WTC11 (cell line): ENCODE measurements around the gene CASKIN2. TPM values are rescaled to one million over a fixed set of nuclear protein-coding genes. Genes with fewer than 3 reads are reported as not detected.
A peak's percentile ranks its signal among the peaks of the same experiment; 100 is the strongest.

Source experiments
- ATAC-seq: fragments of 200-7000 bp; cut with Tn5 transposase; 2 replicates; pipeline ENCODE4 v1.10.0; 2021; ENCODE audit warnings: mild to moderate bottlenecking, moderate library complexity
- CTCF ChIA-PET: fragments of 300-600 bp; sonication (Branson Sonifier 250); formaldehyde crosslinking; loops from one replicate; lab custom pipeline; 2021; ENCODE audit warnings: antibody characterized with exemption; lab: Charles Lee
- POLR2A ChIA-PET: fragments of 350-600 bp; sonication (Branson Sonifier 250); formaldehyde crosslinking; loops from one replicate; lab custom pipeline; 2021; ENCODE audit warnings: antibody characterized with exemption; lab: Charles Lee
- DNase-seq: peaks from one replicate; pipeline ENCODE4 v3.0.0; 2021; ENCODE audit warnings: low spot score
- H3K27ac Mint-ChIP-seq: 2 replicates; pipeline ENCODE4 v1.8.0; 2021; ENCODE audit warnings: mixed read lengths
- H3K27me3 Mint-ChIP-seq: 2 replicates; pipeline ENCODE4 v1.8.0; 2021; ENCODE audit warnings: low read depth, mild to moderate bottlenecking, moderate library complexity, mixed read lengths
- H3K36me3 Mint-ChIP-seq: 2 replicates; pipeline ENCODE4 v1.8.0; 2021; ENCODE audit warnings: mixed read lengths
- H3K4me1 Mint-ChIP-seq: 2 replicates; pipeline ENCODE4 v1.8.0; 2022; ENCODE audit warnings: mixed read lengths
- H3K4me3 Mint-ChIP-seq: 2 replicates; pipeline ENCODE4 v1.8.0; 2021; ENCODE audit warnings: mild to moderate bottlenecking, moderate library complexity, mixed read lengths
- H3K9me3 Mint-ChIP-seq: 2 replicates; pipeline ENCODE4 v1.8.0; 2021; ENCODE audit warnings: mixed read lengths
- ARID4B ChIP-seq: sonication (generic); formaldehyde crosslinking; IDR thresholded peaks from 2 replicates; pipeline ENCODE4 v1.8.0; 2023; ENCODE audit warnings: missing genetic modification reagents, mild to moderate bottlenecking, borderline replicate concordance
- ATF1 ChIP-seq: sonication (generic); formaldehyde crosslinking; IDR thresholded peaks from 2 replicates; pipeline ENCODE4 v1.8.1; 2023; ENCODE audit warnings: mild to moderate bottlenecking, moderate library complexity, missing genetic modification reagents
- E2F4 ChIP-seq: sonication (generic); formaldehyde crosslinking; IDR thresholded peaks from 2 replicates; pipeline ENCODE4 v1.8.1; 2022; ENCODE audit warnings: low read depth, mild to moderate bottlenecking, moderate library complexity, missing genetic modification reagents, borderline replicate concordance
- E2F5 ChIP-seq: sonication (generic); formaldehyde crosslinking; IDR thresholded peaks from 2 replicates; pipeline ENCODE4 v1.8.1; 2022; ENCODE audit warnings: mild to moderate bottlenecking, moderate library complexity, missing genetic modification reagents
- ELF4 ChIP-seq: sonication (generic); formaldehyde crosslinking; IDR thresholded peaks from 2 replicates; pipeline ENCODE4 v1.8.1; 2022; ENCODE audit warnings: low read depth, mild to moderate bottlenecking, moderate library complexity, missing genetic modification reagents
- ERG ChIP-seq: fragments of 250-450 bp; sonication (Bioruptor Pico); IDR thresholded peaks from 2 replicates; pipeline ENCODE4 v1.8.0; 2021; ENCODE audit warnings: mild to moderate bottlenecking
- FOXP1 ChIP-seq: sonication (generic); formaldehyde crosslinking; IDR thresholded peaks from 2 replicates; pipeline ENCODE4 v1.8.0; 2022; ENCODE audit warnings: missing genetic modification reagents, mild to moderate bottlenecking, moderate library complexity, borderline replicate concordance
- GABPB1 ChIP-seq: sonication (generic); formaldehyde crosslinking; IDR thresholded peaks from 2 replicates; pipeline ENCODE4 v1.8.1; 2023; ENCODE audit warnings: mild to moderate bottlenecking, missing genetic modification reagents
- KAT7 ChIP-seq: sonication (generic); formaldehyde crosslinking; IDR thresholded peaks from 2 replicates; pipeline ENCODE4 v1.8.1; 2023; ENCODE audit warnings: missing genetic modification reagents, mild to moderate bottlenecking, borderline replicate concordance
- MLX ChIP-seq: sonication (generic); formaldehyde crosslinking; IDR thresholded peaks from 2 replicates; pipeline ENCODE4 v1.8.1; 2023; ENCODE audit warnings: mild to moderate bottlenecking, missing genetic modification reagents, moderate library complexity
- NR1H2 ChIP-seq: sonication (generic); formaldehyde crosslinking; IDR thresholded peaks from 2 replicates; pipeline ENCODE4 v1.9.0; 2021; ENCODE audit warnings: mild to moderate bottlenecking, moderate library complexity, missing genetic modification reagents
- OVOL2 ChIP-seq: fragments of 250-450 bp; sonication (Bioruptor Pico); IDR thresholded peaks from 2 replicates; pipeline ENCODE4 v1.9.0; 2021; ENCODE audit warnings: mild to moderate bottlenecking, borderline replicate concordance
- PRDM15 ChIP-seq: sonication (generic); formaldehyde crosslinking; IDR thresholded peaks from 2 replicates; pipeline ENCODE4 v1.8.0; 2022; ENCODE audit warnings: missing genetic modification reagents
- ZNF263 ChIP-seq: sonication (generic); formaldehyde crosslinking; IDR thresholded peaks from 2 replicates; pipeline ENCODE4 v1.8.1; 2022; ENCODE audit warnings: low read depth, mild to moderate bottlenecking, moderate library complexity, missing genetic modification reagents
- ZNF425 ChIP-seq: fragments of 250-450 bp; sonication (Bioruptor Pico); conservative IDR thresholded peaks from 2 replicates; pipeline ENCODE4 v1.9.0; 2021; ENCODE audit warnings: mild to moderate bottlenecking
- ZNF512 ChIP-seq: sonication (generic); formaldehyde crosslinking; IDR thresholded peaks from 2 replicates; pipeline ENCODE4 v1.8.1; 2022; ENCODE audit warnings: missing genetic modification reagents, borderline replicate concordance
- ZNF671 ChIP-seq: fragments of 250-450 bp; sonication (Bioruptor Pico); IDR thresholded peaks from 2 replicates; pipeline ENCODE4 v1.8.0; 2021; ENCODE audit warnings: mild to moderate bottlenecking
- total RNA-seq: library from RNA; stranded (reverse); gene quantifications from 3 replicates; pipeline ENCODE4 v1.2.3, GENCODE V29; 2021

Gene CASKIN2
- total RNA-seq, 1 experiment from 2014 or later: 31.9 TPM

GRCh38 chr17:75482098-75482942 is 33.0 kb downstream of the CASKIN2 start:
- no peak overlapping the region for H3K4me3 Mint-ChIP-seq
- peak overlapping the region; percentile 50; the same call in 1 of the 2 replicates for H3K27ac Mint-ChIP-seq
- POLR2A ChIA-PET: interaction anchor here (1.1 kb wide), 2 partner anchors 35 to 221 kb away, joined by 3 read pairs; partner anchors contain the start of genes GGA3 and MRPS7
- TF ChIP-seq E2F4 (no peak), PRDM15 (CRISPR knock-in tag) (no peak), ZNF671 (CRISPR knock-in tag) (no peak), ATF1 (CRISPR knock-in tag) (no peak), KAT7 (no peak), NR1H2 (CRISPR knock-in tag) (no peak), ZNF425 (CRISPR knock-in tag) (no peak), GABPB1 (CRISPR knock-in tag) (no peak), ELF4 (no peak), ZNF512 (CRISPR knock-in tag) (no peak), ZNF263 (CRISPR knock-in tag) (no peak), ARID4B (CRISPR knock-in tag) (no peak), OVOL2 (CRISPR knock-in tag) (no peak), E2F5 (CRISPR knock-in tag) (no peak), ERG (CRISPR knock-in tag) (no peak), FOXP1 (CRISPR knock-in tag) (no peak), MLX (CRISPR knock-in tag) (no peak)

More at GRCh38 chr17:75482098-75482942, 33.0 kb downstream of the CASKIN2 start:
- Mint-ChIP-seq H3K27me3 (no peaks in the 10 kb centered on the region), H3K36me3 (no peaks in the 10 kb centered on the region), H3K4me1 (peaks cover 9% of the 10 kb centered on the region), H3K9me3 (no peaks in the 10 kb centered on the region)
- CTCF ChIA-PET: interaction anchor here (0.6 to 3.1 kb wide), 6 partner anchors 23 to 368 kb away, joined by 3 to 9 read pairs (median 4); partner anchors contain the start of gene MIF4GD
- no peak for DNase-seq
- ATAC-seq: no peak
